HepG2 (cell line): ENCODE measurements around the gene ISCU. TPM values are rescaled to one million over a fixed set of nuclear protein-coding genes. Genes with fewer than 3 reads are reported as not detected.

Source experiments
- EP300 ChIP-seq, 3 experiments: sonication (generic) in 1 of 3; formaldehyde crosslinking in 1 of 3; IDR thresholded peaks; 2 replicates each; pipeline versions ENCODE4 v1.5.1 to v1.6.1; 2011 to 2020; ENCODE audit warnings: low read depth in 2 of 3, low read length in 2 of 3, borderline replicate concordance in 1 of 3, improper control_type of control experiment in 1 of 3, mild to moderate bottlenecking in 1 of 3, missing genetic modification reagents in 1 of 3, moderate library complexity in 1 of 3
- MBD4 ChIP-seq: IDR thresholded peaks from 2 replicates; pipeline ENCODE4 v1.6.1; 2012; ENCODE audit warnings: low read length, inconsistent platforms, borderline replicate concordance
- PRPF4 ChIP-seq: fragments of 200-400 bp; formaldehyde crosslinking; IDR thresholded peaks from 2 replicates; pipeline ENCODE4 v1.6.1; 2016; ENCODE audit warnings: low read length, low read depth; ENCODE audit not compliant: poor library complexity, severe bottlenecking
- RBAK ChIP-seq: sonication (generic); formaldehyde crosslinking; IDR thresholded peaks from 2 replicates; pipeline ENCODE4 v1.5.1; 2020; ENCODE audit warnings: mild to moderate bottlenecking, missing genetic modification reagents
- SNAI1 ChIP-seq: sonication (generic); formaldehyde crosslinking; IDR thresholded peaks from 2 replicates; pipeline ENCODE4 v1.5.0; 2020; ENCODE audit warnings: mild to moderate bottlenecking, missing genetic modification reagents, borderline replicate concordance
- ZNF460 ChIP-seq: sonication (generic); formaldehyde crosslinking; IDR thresholded peaks from 2 replicates; pipeline ENCODE4 v1.5.1; 2020; ENCODE audit warnings: missing genetic modification reagents, mild to moderate bottlenecking, borderline replicate concordance
- polyA plus RNA-seq, 8 experiments: library from polyadenylated mRNA; depleted of rRNA in 3 of 8; stranded (reverse) in 7 of 8; unstranded in 1 of 8; fragments of >200 nt; fragmentation: Illumina TruSeq in 4 of 8; extraction: Trizol in 4 of 8; gene quantifications; 2 replicates each; pipeline versions ENCODE4 v1.2.1 to v1.2.3, GENCODE V29; 2011 to 2016; ENCODE audit warnings: low read depth in 4 of 8, missing spikeins in 1 of 8, mixed read lengths in 1 of 8; ENCODE audit not compliant: insufficient read depth in 1 of 8
- total RNA-seq, 5 experiments: library from RNA; depleted of rRNA; stranded (reverse); fragments of >200 nt; fragmentation: Illumina TruSeq; extraction: Trizol; gene quantifications; 2 replicates each; pipeline ENCODE4 v1.2.3, GENCODE V29; 2016; ENCODE audit warnings: low read depth in 1 of 5
- TF ChIP-seq, protein P1 (sequence below): sonication (generic); formaldehyde crosslinking; IDR thresholded peaks from 2 replicates; pipeline ENCODE4 v1.4.0; 2020; ENCODE audit warnings: missing genetic modification reagents
- TF ChIP-seq, protein P2 (sequence below): sonication (generic); formaldehyde crosslinking; IDR thresholded peaks from 2 replicates; pipeline ENCODE4 v1.4.0; 2020; ENCODE audit warnings: missing genetic modification reagents, mild to moderate bottlenecking, borderline replicate concordance
- TF ChIP-seq, protein P3 (sequence below): sonication (generic); formaldehyde crosslinking; IDR thresholded peaks from 2 replicates; pipeline ENCODE4 v1.5.1; 2020; ENCODE audit warnings: mild to moderate bottlenecking, missing genetic modification reagents, borderline replicate concordance
- TF ChIP-seq, protein P4 (sequence below): sonication (generic); formaldehyde crosslinking; IDR thresholded peaks from 2 replicates; pipeline ENCODE4 v1.5.0; 2020; ENCODE audit warnings: mild to moderate bottlenecking, missing genetic modification reagents, moderate library complexity

Gene ISCU
- total and polyA plus RNA-seq, 2 of the 13 experiments (the other 11 are each of a cell fraction or from before 2014, with no cell fraction given) = 94.4 to 107 TPM

DNA sequence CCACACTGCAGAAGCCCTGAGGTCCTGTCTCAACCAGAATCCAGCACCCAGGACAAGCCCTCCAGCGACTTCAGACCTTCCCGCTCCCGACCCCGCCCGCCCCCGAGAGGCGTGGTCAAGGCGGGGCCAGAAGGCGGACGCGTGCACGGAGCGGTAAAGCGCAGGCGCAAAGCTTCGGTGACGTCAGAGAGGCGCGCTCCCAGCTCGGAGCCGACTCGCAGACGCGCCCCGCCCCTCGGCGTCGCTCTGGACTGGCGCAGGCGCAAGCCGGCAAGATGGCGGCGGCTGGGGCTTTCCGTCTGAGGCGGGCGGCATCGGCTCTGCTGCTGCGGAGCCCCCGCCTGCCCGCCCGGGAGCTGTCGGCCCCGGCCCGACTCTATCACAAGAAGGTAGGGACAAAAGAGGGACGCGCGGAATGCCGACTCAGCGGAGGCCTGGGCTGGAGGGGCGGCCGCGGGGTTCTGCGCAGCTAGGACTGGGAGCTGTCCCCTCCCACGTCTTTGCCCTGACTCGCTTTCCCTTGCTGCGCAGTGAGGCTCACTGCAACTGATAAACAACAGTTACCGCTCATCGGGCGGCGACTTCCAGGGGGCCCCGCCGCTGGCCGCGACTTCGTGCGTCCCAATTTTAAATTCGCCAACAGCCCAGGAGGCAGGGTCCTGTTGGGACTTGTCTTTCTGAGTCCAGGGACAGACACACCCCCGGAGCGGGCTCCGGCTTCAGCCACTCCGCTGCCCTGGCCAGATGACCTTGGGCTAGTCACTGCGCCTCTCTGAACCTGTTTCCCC, at the start of gene ISCU (continued):
- TF ChIP-seq, protein P1, sequence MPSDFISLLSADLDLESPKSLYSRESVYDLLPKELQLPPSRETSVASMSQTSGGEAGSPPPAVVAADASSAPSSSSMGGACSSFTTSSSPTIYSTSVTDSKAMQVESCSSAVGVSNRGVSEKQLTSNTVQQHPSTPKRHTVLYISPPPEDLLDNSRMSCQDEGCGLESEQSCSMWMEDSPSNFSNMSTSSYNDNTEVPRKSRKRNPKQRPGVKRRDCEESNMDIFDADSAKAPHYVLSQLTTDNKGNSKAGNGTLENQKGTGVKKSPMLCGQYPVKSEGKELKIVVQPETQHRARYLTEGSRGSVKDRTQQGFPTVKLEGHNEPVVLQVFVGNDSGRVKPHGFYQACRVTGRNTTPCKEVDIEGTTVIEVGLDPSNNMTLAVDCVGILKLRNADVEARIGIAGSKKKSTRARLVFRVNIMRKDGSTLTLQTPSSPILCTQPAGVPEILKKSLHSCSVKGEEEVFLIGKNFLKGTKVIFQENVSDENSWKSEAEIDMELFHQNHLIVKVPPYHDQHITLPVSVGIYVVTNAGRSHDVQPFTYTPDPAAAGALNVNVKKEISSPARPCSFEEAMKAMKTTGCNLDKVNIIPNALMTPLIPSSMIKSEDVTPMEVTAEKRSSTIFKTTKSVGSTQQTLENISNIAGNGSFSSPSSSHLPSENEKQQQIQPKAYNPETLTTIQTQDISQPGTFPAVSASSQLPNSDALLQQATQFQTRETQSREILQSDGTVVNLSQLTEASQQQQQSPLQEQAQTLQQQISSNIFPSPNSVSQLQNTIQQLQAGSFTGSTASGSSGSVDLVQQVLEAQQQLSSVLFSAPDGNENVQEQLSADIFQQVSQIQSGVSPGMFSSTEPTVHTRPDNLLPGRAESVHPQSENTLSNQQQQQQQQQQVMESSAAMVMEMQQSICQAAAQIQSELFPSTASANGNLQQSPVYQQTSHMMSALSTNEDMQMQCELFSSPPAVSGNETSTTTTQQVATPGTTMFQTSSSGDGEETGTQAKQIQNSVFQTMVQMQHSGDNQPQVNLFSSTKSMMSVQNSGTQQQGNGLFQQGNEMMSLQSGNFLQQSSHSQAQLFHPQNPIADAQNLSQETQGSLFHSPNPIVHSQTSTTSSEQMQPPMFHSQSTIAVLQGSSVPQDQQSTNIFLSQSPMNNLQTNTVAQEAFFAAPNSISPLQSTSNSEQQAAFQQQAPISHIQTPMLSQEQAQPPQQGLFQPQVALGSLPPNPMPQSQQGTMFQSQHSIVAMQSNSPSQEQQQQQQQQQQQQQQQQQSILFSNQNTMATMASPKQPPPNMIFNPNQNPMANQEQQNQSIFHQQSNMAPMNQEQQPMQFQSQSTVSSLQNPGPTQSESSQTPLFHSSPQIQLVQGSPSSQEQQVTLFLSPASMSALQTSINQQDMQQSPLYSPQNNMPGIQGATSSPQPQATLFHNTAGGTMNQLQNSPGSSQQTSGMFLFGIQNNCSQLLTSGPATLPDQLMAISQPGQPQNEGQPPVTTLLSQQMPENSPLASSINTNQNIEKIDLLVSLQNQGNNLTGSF = peak; percentile 68
- TF ChIP-seq PRPF4 (no peak), RBAK (CRISPR knock-in tag) (no peak), SNAI1 (CRISPR knock-in tag) (no peak), ZNF460 (CRISPR knock-in tag) (no peak), MBD4 (no peak), EP300 (IDR thresholded peaks at IDR 0.05; ENCODE audit: low read depth in 2 of 2, low read length in 2 of 2) (no peak), EP300 (CRISPR knock-in tag; IDR thresholded peaks at IDR 0.05; ENCODE audit: borderline replicate concordance) (no peak)
- TF ChIP-seq, protein P2, sequence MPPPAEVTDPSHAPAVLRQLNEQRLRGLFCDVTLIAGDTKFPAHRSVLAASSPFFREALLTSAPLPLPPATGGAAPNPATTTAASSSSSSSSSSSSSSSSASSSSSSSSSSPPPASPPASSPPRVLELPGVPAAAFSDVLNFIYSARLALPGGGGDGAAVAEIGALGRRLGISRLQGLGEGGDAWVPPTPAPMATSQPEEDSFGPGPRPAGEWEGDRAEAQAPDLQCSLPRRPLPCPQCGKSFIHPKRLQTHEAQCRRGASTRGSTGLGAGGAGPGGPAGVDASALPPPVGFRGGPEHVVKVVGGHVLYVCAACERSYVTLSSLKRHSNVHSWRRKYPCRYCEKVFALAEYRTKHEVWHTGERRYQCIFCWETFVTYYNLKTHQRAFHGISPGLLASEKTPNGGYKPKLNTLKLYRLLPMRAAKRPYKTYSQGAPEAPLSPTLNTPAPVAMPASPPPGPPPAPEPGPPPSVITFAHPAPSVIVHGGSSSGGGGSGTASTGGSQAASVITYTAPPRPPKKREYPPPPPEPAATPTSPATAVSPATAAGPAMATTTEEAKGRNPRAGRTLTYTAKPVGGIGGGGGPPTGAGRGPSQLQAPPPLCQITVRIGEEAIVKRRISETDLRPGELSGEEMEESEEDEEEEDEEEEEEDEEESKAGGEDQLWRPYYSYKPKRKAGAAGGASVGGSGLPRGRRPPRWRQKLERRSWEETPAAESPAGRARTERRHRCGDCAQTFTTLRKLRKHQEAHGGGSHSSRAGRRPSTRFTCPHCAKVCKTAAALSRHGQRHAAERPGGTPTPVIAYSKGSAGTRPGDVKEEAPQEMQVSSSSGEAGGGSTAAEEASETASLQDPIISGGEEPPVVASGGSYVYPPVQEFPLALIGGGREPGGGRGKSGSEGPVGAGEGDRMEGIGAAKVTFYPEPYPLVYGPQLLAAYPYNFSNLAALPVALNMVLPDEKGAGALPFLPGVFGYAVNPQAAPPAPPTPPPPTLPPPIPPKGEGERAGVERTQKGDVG = no peak
- TF ChIP-seq, protein P3, sequence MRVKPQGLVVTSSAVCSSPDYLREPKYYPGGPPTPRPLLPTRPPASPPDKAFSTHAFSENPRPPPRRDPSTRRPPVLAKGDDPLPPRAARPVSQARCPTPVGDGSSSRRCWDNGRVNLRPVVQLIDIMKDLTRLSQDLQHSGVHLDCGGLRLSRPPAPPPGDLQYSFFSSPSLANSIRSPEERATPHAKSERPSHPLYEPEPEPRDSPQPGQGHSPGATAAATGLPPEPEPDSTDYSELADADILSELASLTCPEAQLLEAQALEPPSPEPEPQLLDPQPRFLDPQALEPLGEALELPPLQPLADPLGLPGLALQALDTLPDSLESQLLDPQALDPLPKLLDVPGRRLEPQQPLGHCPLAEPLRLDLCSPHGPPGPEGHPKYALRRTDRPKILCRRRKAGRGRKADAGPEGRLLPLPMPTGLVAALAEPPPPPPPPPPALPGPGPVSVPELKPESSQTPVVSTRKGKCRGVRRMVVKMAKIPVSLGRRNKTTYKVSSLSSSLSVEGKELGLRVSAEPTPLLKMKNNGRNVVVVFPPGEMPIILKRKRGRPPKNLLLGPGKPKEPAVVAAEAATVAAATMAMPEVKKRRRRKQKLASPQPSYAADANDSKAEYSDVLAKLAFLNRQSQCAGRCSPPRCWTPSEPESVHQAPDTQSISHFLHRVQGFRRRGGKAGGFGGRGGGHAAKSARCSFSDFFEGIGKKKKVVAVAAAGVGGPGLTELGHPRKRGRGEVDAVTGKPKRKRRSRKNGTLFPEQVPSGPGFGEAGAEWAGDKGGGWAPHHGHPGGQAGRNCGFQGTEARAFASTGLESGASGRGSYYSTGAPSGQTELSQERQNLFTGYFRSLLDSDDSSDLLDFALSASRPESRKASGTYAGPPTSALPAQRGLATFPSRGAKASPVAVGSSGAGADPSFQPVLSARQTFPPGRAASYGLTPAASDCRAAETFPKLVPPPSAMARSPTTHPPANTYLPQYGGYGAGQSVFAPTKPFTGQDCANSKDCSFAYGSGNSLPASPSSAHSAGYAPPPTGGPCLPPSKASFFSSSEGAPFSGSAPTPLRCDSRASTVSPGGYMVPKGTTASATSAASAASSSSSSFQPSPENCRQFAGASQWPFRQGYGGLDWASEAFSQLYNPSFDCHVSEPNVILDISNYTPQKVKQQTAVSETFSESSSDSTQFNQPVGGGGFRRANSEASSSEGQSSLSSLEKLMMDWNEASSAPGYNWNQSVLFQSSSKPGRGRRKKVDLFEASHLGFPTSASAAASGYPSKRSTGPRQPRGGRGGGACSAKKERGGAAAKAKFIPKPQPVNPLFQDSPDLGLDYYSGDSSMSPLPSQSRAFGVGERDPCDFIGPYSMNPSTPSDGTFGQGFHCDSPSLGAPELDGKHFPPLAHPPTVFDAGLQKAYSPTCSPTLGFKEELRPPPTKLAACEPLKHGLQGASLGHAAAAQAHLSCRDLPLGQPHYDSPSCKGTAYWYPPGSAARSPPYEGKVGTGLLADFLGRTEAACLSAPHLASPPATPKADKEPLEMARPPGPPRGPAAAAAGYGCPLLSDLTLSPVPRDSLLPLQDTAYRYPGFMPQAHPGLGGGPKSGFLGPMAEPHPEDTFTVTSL (CRISPR knock-in tag) = 0 out of 2 replicates have a peak, but pooled peaks have one; percentile 19
- TF ChIP-seq, protein P4, sequence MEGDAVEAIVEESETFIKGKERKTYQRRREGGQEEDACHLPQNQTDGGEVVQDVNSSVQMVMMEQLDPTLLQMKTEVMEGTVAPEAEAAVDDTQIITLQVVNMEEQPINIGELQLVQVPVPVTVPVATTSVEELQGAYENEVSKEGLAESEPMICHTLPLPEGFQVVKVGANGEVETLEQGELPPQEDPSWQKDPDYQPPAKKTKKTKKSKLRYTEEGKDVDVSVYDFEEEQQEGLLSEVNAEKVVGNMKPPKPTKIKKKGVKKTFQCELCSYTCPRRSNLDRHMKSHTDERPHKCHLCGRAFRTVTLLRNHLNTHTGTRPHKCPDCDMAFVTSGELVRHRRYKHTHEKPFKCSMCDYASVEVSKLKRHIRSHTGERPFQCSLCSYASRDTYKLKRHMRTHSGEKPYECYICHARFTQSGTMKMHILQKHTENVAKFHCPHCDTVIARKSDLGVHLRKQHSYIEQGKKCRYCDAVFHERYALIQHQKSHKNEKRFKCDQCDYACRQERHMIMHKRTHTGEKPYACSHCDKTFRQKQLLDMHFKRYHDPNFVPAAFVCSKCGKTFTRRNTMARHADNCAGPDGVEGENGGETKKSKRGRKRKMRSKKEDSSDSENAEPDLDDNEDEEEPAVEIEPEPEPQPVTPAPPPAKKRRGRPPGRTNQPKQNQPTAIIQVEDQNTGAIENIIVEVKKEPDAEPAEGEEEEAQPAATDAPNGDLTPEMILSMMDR (CRISPR knock-in tag) = no peak; the same call in 1 of the 2 replicates
